Esophagus muscularis mucosa (tissue), 4 donors: ENCODE data around the gene SLC28A2. TPM values are rescaled to one million over a fixed set of nuclear protein-coding genes. Genes with fewer than 3 reads are reported as not detected.

Source experiments
- DNase-seq: peaks from one replicate; pipeline ENCODE4 v3.0.0-alpha.2; 2017; ENCODE audit errors: extremely low spot score
- H3K27ac ChIP-seq, 4 donors: fragments of 200-600 bp; sonication (generic); replicated peaks in 1 of 4; 1 replicate in 3 of 4; 2 replicates in 1 of 4; pipeline ENCODE4 v1.5.1; 2016 to 2019; ENCODE audit warnings: mild to moderate bottlenecking in 1 of 4
- H3K27me3 ChIP-seq, 4 donors: fragments of 200-600 bp; sonication (generic); one replicate each; pipeline versions ENCODE4 v1.5.1 to v1.6.0; 2016 to 2019
- H3K36me3 ChIP-seq, 4 donors: fragments of 200-600 bp; sonication (generic); one replicate each; pipeline ENCODE4 v1.5.1; 2016 to 2019
- H3K4me1 ChIP-seq, 4 donors: fragments of 200-600 bp; sonication (generic); one replicate each; pipeline ENCODE4 v1.5.1; 2016 to 2019
- H3K4me3 ChIP-seq, 4 donors: fragments of 200-600 bp; sonication (generic); 1 replicate in 2 of 4; 2 replicates in 2 of 4; pipeline ENCODE4 v1.5.1; 2016 to 2019; ENCODE audit warnings: mild to moderate bottlenecking in 4 of 4, moderate library complexity in 1 of 4
- H3K9me3 ChIP-seq, 4 donors: fragments of 200-600 bp; sonication (generic); 1 replicate in 3 of 4; 2 replicates in 1 of 4; pipeline ENCODE4 v1.5.1; 2016 to 2019
- CTCF ChIP-seq, 3 experiments: fragments of 200-600 bp in 2 of 3; fragments of 450-650 bp in 1 of 3; sonication (generic) in 2 of 3; IDR thresholded peaks; one replicate each; pipeline ENCODE4 v1.5.1; 2017 to 2019; ENCODE audit warnings: antibody characterized with exemption in 3 of 3, mild to moderate bottlenecking in 2 of 3, moderate library complexity in 1 of 3
- EP300 ChIP-seq: sonication (generic); formaldehyde crosslinking; IDR thresholded peaks from one replicate; pipeline ENCODE4 v1.6.1; 2017; ENCODE audit warnings: antibody characterized with exemption
- POLR2A ChIP-seq: fragments of 450-650 bp; IDR thresholded peaks from one replicate; pipeline ENCODE4 v1.6.1; 2017; ENCODE audit warnings: antibody characterized with exemption, moderate library complexity, mild to moderate bottlenecking, low read depth
- POLR2AphosphoS5 ChIP-seq, 2 donors: sonication (generic); formaldehyde crosslinking; IDR thresholded peaks; one replicate each; pipeline ENCODE4 v1.6.1; 2017; ENCODE audit warnings: antibody characterized with exemption in 2 of 2
- WGBS: methylation state at CpG from one replicate; pipeline ENCODE4 v1.1.5; 2018; 5-methylcytosine and 5-hydroxymethylcytosine counted together
- intact Hi-C: fragments of 100-400 bp; cut with DNase I; formaldehyde crosslinking; loops from one replicate; pipeline ENCODE4 v1.15.1; 2023
- total RNA-seq, 4 donors: library from RNA; depleted of rRNA; stranded (reverse); fragments of >200 nt; gene quantifications; one replicate each; pipeline versions ENCODE4 v1.1.0 to v1.2.1, GENCODE V29; 2016

SLC28A2 gene
- total RNA-seq, result not detected

- no peaks in the 10 kb centered on the region for H3K27me3 ChIP-seq
- no peaks in the 10 kb centered on the region for H3K9me3 ChIP-seq
- H3K27ac ChIP-seq, result no peak within 1 kb of the TSS
- no peaks in the 10 kb centered on the region for H3K4me1 ChIP-seq
- no peaks in the 10 kb centered on the region for H3K36me3 ChIP-seq
- no peak for DNase-seq
- 96% methylated on average over 15 of the region's 15 CpGs for WGBS
- no peak within 1 kb of the TSS for H3K4me3 ChIP-seq
- intact Hi-C loops, result no loop called here
- TF ChIP-seq EP300, result no peak
- TF ChIP-seq CTCF (IDR thresholded peaks at IDR 0.05), result no peak
- no peak for TF ChIP-seq POLR2A
- TF ChIP-seq POLR2AphosphoS5 (IDR thresholded peaks at IDR 0.05), result no peak
These were observed at the start of gene SLC28A2 for GRCh38 chr15:45251888-45252287. Gene SLC28A2 (plus strand): TSS chr15:45252234. CDS start chr15:45253216, 982 bp downstream.

- intact Hi-C loops, result no loop called here
- TF ChIP-seq EP300, result no peak
- TF ChIP-seq POLR2AphosphoS5 (IDR thresholded peaks at IDR 0.05), result no peak
- TF ChIP-seq CTCF (IDR thresholded peaks at IDR 0.05), result no peak
- no peak for TF ChIP-seq POLR2A
- 53% methylated on average over 4 of the region's 4 CpGs for WGBS
These were observed 48.9 kb upstream of the SLC28A2 start for GRCh38 chr15:45203182-45203581.

GRCh38 chr15:45205192-45205591 lies 46.8 kb upstream of the SLC28A2 start:
- Histone ChIP-seq H3K27me3 (peaks cover 0 to under 1% (median 0%) of the 10 kb centered on the region in 4 donors), H3K36me3 (no peaks in the 10 kb centered on the region), H3K4me3 (no peak overlapping the region), H3K4me1 (peaks cover 0 to 9% (median 2%) of the 10 kb centered on the region in 4 donors), H3K9me3 (no peaks in the 10 kb centered on the region), H3K27ac (no peak overlapping the region)
- 0% methylated on average over 2 of the region's 2 CpGs for WGBS
- peak; percentile 49 to 75 (median 57) for TF ChIP-seq CTCF (IDR thresholded peaks at IDR 0.05)
- TF ChIP-seq POLR2AphosphoS5 (IDR thresholded peaks at IDR 0.05), result no peak
- intact Hi-C loops, result loop anchor here (5.0 kb wide), 1 partner anchor 192 kb away; no protein-coding TSS in a partner anchor
- no peak for DNase-seq

More at GRCh38 chr15:45203182-45203581, 48.9 kb upstream of the SLC28A2 start:
- Histone ChIP-seq H3K27me3 (no peaks in the 10 kb centered on the region), H3K9me3 (no peaks in the 10 kb centered on the region), H3K4me3 (no peak overlapping the region), H3K27ac (no peak overlapping the region), H3K4me1 (peaks cover 7 to 16% (median 10%) of the 10 kb centered on the region in 4 donors), H3K36me3 (no peaks in the 10 kb centered on the region)
- no peak for DNase-seq

GRCh38 chr15:45212493-45212892 lies 39.5 kb upstream of the SLC28A2 start:
- Histone ChIP-seq H3K27me3 (peaks cover 0 to 13% (median 0%) of the 10 kb centered on the region in 4 donors), H3K9me3 (no peaks in the 10 kb centered on the region), H3K4me1 (no peaks in the 10 kb centered on the region), H3K4me3 (no peak overlapping the region), H3K36me3 (no peaks in the 10 kb centered on the region), H3K27ac (no peak overlapping the region)
- 88% methylated on average over 1 of the region's 1 CpG for WGBS
- no peak for TF ChIP-seq EP300
- TF ChIP-seq CTCF (IDR thresholded peaks at IDR 0.05), result no peak
- no peak for TF ChIP-seq POLR2AphosphoS5 (IDR thresholded peaks at IDR 0.05)
- no peak for TF ChIP-seq POLR2A
- DNase-seq, result no peak
- intact Hi-C loops, result no loop called here

GRCh38 chr15:45221053-45221599 lies 30.9 kb upstream of the SLC28A2 start:
- Histone ChIP-seq H3K27ac (no peak overlapping the region), H3K9me3 (no peaks in the 10 kb centered on the region), H3K4me1 (no peaks in the 10 kb centered on the region), H3K27me3 (peaks cover 0 to 46% (median 0%) of the 10 kb centered on the region in 4 donors), H3K4me3 (no peak overlapping the region), H3K36me3 (no peaks in the 10 kb centered on the region)
- intact Hi-C loops, result no loop called here
- DNase-seq, result no peak
- 97% methylated on average over 2 of the region's 2 CpGs for WGBS
- TF ChIP-seq CTCF (IDR thresholded peaks at IDR 0.05) (no peak), EP300 (no peak), POLR2AphosphoS5 (IDR thresholded peaks at IDR 0.05) (no peak), POLR2A (no peak)
